ENCODE results near the gene MORN1.

Gene MORN1

DNA sequence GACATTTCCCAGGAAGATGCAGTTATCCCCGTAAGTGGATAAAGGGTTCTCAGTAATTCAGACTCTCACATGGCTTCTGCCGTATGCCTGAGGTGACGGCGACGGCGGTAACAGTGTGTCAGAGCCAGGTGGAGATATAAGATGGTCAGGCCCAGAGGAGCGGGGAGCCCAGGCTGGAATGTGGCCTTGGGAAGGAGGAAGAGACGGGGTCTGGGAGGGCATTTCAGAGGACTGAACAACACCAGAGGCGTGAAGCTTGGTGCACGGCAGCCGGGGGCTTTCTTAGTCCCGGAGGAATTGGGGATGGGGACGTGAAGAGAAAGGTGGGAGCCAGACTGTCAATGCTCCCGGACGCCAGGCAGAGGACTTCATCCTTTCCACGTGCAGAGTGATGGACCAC lies 1.3 kb upstream of the MORN1 start:
- Histone ChIP-seq H3F3A (ENCODE audit: control insufficient read depth, insufficient read depth) (peaks cover 25% of the 10 kb centered on the region), H3K36me3 (ENCODE audit: control insufficient read depth, low read length) (peaks cover 68% of the 10 kb centered on the region), H3K9me2 (replicated peaks; ENCODE audit: control insufficient read depth, low read length) (no peaks in the 10 kb centered on the region), H3K79me2 (ENCODE audit: control insufficient read depth, low read length) (peaks cover 71% of the 10 kb centered on the region), H3K27me3 (ENCODE audit: control insufficient read depth, low read length) (no peaks in the 10 kb centered on the region), H4K20me1 (ENCODE audit: control insufficient read depth, insufficient read depth, low read depth, low read length) (peaks cover 18% of the 10 kb centered on the region; the same call in 1 of the 2 replicates), H3K27ac (ENCODE audit: low read depth, low read length) (peak overlapping the region; percentile 34), H3K4me1 (ENCODE audit: control insufficient read depth, low read length) (peaks cover 48% of the 10 kb centered on the region), H3K4me2 (ENCODE audit: low read length) (peak overlapping the region; percentile 94), H3K9me3 (ENCODE audit: control insufficient read depth, insufficient read depth, low read length) (no peaks in the 10 kb centered on the region), H3K4me3 (ENCODE audit: low read length) (peak overlapping the region; percentile 96)
- TF ChIP-seq EZH2phosphoT487 (IDR thresholded peaks at IDR 0.05; ENCODE audit: borderline replicate concordance, low read length) = no peak
- TF ChIP-seq, protein P1, sequence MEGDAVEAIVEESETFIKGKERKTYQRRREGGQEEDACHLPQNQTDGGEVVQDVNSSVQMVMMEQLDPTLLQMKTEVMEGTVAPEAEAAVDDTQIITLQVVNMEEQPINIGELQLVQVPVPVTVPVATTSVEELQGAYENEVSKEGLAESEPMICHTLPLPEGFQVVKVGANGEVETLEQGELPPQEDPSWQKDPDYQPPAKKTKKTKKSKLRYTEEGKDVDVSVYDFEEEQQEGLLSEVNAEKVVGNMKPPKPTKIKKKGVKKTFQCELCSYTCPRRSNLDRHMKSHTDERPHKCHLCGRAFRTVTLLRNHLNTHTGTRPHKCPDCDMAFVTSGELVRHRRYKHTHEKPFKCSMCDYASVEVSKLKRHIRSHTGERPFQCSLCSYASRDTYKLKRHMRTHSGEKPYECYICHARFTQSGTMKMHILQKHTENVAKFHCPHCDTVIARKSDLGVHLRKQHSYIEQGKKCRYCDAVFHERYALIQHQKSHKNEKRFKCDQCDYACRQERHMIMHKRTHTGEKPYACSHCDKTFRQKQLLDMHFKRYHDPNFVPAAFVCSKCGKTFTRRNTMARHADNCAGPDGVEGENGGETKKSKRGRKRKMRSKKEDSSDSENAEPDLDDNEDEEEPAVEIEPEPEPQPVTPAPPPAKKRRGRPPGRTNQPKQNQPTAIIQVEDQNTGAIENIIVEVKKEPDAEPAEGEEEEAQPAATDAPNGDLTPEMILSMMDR (IDR thresholded peaks at IDR 0.05; ENCODE audit: low read depth, low read length, poor library complexity, severe bottlenecking) = no peak

DNA sequence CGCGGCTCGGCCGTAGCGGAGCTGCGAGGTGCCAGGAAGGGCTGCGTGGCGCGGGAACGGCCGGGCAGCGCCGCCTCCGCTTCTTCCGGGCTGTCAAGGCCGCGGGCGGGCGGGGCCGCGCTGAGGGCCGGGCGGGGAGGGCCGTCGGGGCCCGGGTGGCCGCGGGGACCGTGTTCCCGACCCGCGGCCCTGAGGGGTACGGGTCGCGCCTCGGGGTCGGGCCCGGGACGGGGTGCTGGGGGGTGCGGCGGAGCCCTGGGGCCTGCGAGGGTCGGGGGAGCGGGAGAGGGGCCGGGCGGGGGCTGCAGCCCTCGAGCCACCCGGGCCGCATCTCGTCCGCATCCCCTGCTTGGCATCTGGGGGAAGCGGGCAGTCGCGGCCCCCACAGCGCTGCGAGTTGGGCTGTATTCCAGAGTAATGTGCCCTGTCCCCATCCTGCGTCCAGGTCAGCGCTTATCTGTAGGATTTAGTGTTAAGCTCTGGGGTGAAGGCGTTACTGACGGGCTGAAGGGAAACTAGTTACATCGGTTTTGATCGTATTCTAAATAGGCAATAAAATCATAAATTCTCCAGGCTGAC lies 666 bp upstream of the MORN1 start:
- TF ChIP-seq, protein P1 (IDR thresholded peaks at IDR 0.05; ENCODE audit: low read depth, low read length, poor library complexity, severe bottlenecking) = no peak
- TF ChIP-seq EZH2phosphoT487 (IDR thresholded peaks at IDR 0.05; ENCODE audit: borderline replicate concordance, low read length) = no peak
- Histone ChIP-seq H3K4me3 (ENCODE audit: low read length) (peak overlapping the region; percentile 96), H3K27me3 (ENCODE audit: control insufficient read depth, low read length) (no peaks in the 10 kb centered on the region), H3K27ac (ENCODE audit: low read depth, low read length) (peak overlapping the region; percentile 34), H4K20me1 (ENCODE audit: control insufficient read depth, insufficient read depth, low read depth, low read length) (peaks cover 18% of the 10 kb centered on the region; the same call in 1 of the 2 replicates), H3K9me3 (ENCODE audit: control insufficient read depth, insufficient read depth, low read length) (no peaks in the 10 kb centered on the region), H3K4me2 (ENCODE audit: low read length) (peak overlapping the region; percentile 94), H3K9me2 (replicated peaks; ENCODE audit: control insufficient read depth, low read length) (no peaks in the 10 kb centered on the region), H3K4me1 (ENCODE audit: control insufficient read depth, low read length) (peaks cover 55% of the 10 kb centered on the region), H3K79me2 (ENCODE audit: control insufficient read depth, low read length) (peaks cover 69% of the 10 kb centered on the region), H3K36me3 (ENCODE audit: control insufficient read depth, low read length) (peaks cover 68% of the 10 kb centered on the region), H3F3A (ENCODE audit: control insufficient read depth, insufficient read depth) (peaks cover 28% of the 10 kb centered on the region)

DNA sequence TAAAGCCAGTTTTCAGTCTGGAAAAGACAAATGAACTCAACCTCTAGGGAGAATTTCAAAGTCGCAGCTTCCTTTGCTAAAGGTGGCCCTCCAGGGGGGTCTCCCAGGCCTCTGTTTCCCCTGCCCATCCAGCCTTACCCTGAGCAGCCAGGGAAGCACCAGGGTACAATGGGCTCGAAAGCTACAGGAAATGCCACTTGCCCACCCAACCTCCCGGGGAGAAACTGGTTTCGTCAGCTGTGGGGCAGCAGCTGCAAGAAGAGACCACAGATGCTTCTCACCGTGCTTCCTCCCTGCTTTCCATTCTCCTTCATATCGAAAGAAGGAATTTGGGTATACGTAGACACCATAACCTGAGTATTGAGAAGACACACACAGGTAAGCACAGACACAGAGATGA lies 1.7 kb downstream of the MORN1 start:
- Histone ChIP-seq H3K4me1 (ENCODE audit: control insufficient read depth, low read length) (peaks cover 60% of the 10 kb centered on the region), H3F3A (ENCODE audit: control insufficient read depth, insufficient read depth) (peaks cover 28% of the 10 kb centered on the region), H3K9me3 (ENCODE audit: control insufficient read depth, insufficient read depth, low read length) (no peaks in the 10 kb centered on the region), H3K79me2 (ENCODE audit: control insufficient read depth, low read length) (peaks cover 52% of the 10 kb centered on the region), H4K20me1 (ENCODE audit: control insufficient read depth, insufficient read depth, low read depth, low read length) (peaks cover 18% of the 10 kb centered on the region; the same call in 1 of the 2 replicates), H3K4me3 (ENCODE audit: low read length) (peak overlapping the region; percentile 95), H3K27me3 (ENCODE audit: control insufficient read depth, low read length) (no peaks in the 10 kb centered on the region), H3K4me2 (ENCODE audit: low read length) (peak overlapping the region; percentile 91), H3K27ac (ENCODE audit: low read depth, low read length) (peak overlapping the region; percentile 96), H3K9me2 (replicated peaks; ENCODE audit: control insufficient read depth, low read length) (no peaks in the 10 kb centered on the region), H3K36me3 (ENCODE audit: control insufficient read depth, low read length) (peaks cover 52% of the 10 kb centered on the region)
- TF ChIP-seq, protein P1 (IDR thresholded peaks at IDR 0.05; ENCODE audit: low read depth, low read length, poor library complexity, severe bottlenecking) = no peak
